HG03571 (cell line): ENCODE measurements around the gene CYBC1.
A peak's percentile ranks its signal among the peaks of the same experiment; 100 is the strongest.

Experiments used
- ATAC-seq: cut with Tn5 transposase; IDR thresholded peaks from one replicate; pipeline ENCODE4 v1.9.1; 2021; ENCODE audit not compliant: unreplicated experiment

The CYBC1 gene

DNA sequence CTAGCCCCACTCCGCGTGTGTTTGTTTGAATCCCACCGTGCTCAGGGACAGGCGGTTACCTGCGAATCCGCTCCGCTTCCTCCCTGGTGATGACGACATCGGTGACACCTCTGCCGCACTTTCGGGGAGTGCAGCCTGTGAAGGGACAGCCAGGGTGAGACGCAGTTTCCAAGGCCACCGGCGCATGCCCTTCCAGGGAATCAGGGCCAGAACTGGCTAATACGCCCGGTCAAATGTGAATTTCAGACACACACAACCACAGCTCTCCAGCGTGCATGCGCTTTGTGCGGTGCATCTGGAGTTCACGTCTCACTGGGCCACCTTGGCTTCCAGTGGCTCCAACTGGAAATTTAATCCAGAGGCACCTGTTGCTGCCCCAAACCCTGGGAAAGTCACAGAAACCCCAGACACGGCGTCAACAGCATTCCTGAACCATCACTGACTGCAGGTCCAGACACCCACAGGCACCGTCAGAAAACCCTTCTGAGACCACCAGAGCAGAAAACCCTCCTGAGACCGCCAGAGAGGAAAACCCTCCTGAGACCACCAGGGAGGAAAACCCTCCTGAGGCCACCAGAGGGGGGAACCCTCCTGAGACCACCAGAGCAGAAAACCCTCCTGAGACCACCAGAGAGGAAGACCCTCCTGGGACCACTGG, 39.0 kb downstream of the CYBC1 start:
- ATAC-seq = no peak

GRCh38 chr17:82410014-82410716, 40.4 kb downstream of the CYBC1 start:
- ATAC-seq = no peak

DNA sequence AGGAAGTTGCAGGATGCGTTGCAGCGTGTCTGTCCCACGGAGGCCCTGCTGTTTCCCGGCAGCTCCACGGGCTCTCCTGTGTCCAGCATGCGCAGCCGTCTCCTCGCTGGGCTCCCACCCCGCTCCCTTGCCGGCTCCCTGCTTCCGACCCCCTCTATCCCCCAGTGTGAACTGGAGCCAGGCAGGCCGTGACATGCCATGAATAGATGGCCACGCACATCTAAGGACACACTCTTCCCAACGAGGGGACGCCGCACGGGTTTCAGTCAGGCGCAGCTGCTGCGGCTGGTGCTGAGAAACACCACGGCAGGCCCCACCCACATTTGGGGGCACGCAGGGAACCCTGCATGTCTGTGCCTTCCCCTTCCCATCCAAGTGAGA, 41.6 kb downstream of the CYBC1 start:
- no peak for ATAC-seq

- ATAC-seq = no peak
Measured at GRCh38 chr17:82408288-82408937, 42.1 kb downstream of the CYBC1 start.

- ATAC-seq = no peak
Measured at GRCh38 chr17:82407255-82407654, 43.3 kb downstream of the CYBC1 start.

GRCh38 chr17:82406131-82406671, 44.4 kb downstream of the CYBC1 start:
- no peak for ATAC-seq

- ATAC-seq = no peak
Measured at GRCh38 chr17:82405051-82405450, 45.5 kb downstream of the CYBC1 start.

- no peak for ATAC-seq
Measured at GRCh38 chr17:82403662-82404660, 46.6 kb downstream of the CYBC1 start.

GRCh38 chr17:82402865-82403264, 47.7 kb downstream of the CYBC1 start:
- ATAC-seq = peak; percentile 66

- ATAC-seq = peak; percentile 39
Measured at GRCh38 chr17:82400830-82401229, 49.7 kb downstream of the CYBC1 start.

DNA sequence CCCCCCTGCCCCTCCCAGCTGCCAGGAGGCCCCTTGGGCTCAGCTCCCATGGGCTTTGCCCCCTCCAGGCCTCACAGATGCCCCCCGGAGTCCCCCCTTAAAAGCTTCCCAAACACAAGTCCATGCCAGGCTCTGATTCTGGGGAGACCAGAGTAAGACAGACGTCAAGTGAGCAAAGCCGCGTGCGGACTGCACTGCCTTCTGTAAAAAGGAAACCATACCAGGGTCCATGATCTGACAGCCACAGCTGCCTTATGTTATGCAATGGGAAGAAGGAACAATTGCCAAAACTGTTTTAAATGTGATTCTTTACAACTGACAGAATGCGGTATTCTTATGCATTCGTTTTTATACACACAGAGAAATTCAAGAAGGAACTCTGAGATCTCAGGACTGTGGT, 50.3 kb downstream of the CYBC1 start:
- ATAC-seq = no peak

DNA sequence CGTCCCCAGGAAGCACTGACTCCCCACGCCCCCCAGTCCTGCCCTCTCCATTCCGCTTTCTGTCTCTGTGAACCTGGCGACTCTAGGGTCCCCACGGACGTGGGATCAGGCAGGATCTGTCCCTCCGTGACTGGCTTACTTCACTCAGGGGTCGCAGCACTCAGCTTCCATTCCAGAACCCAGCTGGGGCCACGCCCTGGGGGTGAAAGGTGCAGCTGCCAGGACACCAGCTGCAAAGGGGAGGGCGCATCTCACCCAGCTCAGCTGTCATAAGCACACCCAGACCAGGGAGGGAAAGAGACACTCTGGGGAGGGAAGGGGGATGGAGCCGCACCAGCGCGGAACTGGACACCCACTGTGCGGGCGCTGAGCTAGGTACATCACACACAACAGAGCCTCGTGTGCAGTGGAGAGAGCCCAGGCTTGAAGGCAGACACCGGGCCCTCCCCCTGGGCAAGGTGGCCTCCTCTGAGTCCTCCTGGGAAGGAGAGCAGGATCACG, 50.9 kb downstream of the CYBC1 start:
- ATAC-seq = no peak

DNA sequence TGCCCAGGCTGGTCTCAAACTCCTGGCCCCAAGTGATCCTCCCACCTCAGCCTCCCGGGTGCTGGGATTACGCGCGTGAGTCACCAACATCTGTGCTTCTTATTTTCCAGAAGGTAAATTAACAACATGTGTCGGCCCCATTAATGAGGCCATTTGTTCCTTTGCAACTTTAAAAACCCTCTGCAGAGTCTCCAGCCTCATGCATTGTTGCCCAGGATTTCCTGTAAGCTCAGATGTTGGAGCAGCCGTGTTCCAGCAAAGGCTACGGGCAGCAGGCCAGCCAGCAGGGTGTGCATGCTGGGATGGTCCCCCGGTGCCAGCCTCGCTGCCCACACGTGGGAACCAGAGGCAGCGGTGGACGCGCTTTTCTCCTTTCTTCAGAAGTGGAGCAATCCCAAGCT, 51.5 kb downstream of the CYBC1 start:
- ATAC-seq = no peak

DNA sequence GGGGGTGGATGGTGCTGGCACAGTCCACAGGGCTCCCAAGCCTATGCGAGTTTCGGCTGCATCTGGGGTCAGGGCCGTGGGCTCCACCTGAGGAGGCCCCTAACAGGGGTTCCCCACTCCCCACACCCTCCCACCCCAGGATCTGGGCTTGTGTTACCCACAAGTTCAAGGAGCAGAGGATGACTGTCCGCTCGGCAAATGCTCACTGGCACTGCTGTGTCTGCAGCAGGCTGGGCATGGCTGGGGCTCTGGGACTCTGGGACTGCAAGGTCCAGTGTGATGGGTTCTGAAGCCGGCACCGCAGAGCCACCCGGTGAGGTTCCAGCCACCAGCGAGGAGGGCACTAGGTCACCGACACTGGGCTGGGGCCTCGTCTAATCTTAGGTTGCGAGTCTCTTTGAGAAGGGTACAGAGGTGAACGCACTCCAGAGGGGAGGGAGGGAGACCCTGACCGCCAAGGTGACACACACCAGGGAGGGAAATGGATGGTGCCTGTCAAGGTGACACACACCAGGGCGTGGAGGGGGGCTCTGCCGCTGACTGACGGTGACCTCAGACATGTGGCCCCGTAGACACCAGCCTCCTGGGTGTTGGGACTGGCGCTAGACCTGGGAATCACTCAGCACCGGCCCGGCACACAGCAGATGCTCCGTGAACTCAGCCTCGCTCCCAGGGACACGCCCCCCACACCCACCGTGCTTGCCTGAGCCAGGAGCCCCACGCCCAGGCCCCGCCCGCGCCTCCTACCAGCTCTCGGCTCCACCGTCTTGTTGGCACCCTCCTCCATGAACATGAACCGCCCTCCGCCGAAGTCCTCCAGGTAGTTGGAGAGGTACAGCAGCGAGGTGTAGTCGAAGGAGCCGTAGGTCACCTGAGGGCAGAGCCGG, 52.9 kb downstream of the CYBC1 start:
- ATAC-seq = no peak

DNA sequence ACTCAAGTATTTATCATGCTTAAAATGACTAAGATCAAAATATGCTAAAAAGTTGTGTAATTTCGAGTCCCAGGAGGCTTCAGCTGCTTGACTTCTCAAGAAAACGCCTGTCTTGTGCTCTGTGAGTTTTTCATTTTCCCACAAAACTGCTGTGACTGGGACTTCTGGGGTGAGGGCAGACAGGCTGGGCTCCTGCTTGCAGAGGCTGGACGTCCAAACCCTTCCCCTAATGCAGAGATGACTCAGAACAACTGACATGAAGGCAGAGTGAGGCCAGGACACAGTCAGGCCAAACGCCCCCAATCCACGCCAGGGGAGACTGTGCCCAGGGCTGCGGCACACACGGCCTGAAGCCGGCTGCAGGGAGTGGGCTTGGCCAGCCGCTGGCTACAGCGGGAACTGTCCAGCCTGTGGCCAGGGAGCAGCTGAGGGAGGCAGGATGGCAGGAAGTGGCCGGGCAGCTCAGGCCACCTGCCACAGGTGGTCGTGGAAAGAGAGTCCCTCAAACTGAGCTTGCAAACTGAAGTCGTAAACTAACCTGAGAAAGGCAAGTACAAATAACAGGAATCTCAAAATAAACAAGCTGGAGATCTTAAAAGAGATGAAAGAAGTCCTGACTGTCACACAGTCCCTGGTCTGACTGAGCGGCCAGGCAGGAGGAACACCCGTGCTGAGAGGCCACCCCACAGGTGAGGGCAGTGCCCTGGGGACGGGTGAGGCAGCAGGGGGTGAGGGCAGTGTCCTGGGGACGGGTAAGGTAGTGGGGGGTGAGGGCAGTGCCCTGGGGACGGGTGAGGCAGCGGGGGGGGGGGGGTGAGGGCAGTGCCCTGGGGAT, 53.7 kb downstream of the CYBC1 start:
- ATAC-seq = no peak

- no peak for ATAC-seq
Measured at GRCh38 chr17:82394278-82394677, 56.3 kb downstream of the CYBC1 start.

GRCh38 chr17:82392941-82393340, 57.6 kb downstream of the CYBC1 start:
- ATAC-seq = no peak
